Uterus (tissue), 2 donors: ENCODE data around the gene RIPOR2.

ENCODE experiments used
- POLR2A ChIP-seq, 2 donors: fragments of 450-650 bp; IDR thresholded peaks; one replicate each; pipeline ENCODE4 v1.6.1; 2016; ENCODE audit warnings: antibody characterized with exemption in 2 of 2, mild to moderate bottlenecking in 1 of 2, moderate library complexity in 1 of 2
- TF ChIP-seq, protein P1 (sequence below), 4 experiments: fragments of 200-600 bp in 2 of 4; fragments of 450-650 bp in 2 of 4; sonication (generic) in 2 of 4; IDR thresholded peaks; one replicate each; pipeline ENCODE4 v1.5.1; 2016 to 2019; ENCODE audit warnings: antibody characterized with exemption in 4 of 4, mild to moderate bottlenecking in 2 of 4, moderate library complexity in 1 of 4

DNA sequence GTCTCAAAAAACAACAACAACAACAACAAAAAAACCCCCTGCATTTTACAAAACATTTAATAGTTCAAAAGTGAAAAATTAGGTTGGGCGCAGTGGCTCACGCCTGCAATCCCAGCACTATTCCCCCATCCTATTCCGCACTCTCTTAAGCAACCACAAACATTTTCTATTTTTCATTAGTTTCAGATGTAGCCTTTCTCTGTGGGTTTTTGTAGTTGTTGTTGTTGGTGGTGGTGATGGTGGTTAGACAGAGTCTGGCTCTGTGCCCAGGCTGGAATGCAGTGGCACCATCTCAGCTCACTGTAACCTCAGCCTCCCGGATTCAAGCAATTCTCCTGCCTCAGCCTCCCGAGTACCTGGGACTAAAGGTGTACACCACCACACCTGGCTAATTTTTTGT lies 167.4 kb downstream of the RIPOR2 start:
- TF ChIP-seq, protein P1, sequence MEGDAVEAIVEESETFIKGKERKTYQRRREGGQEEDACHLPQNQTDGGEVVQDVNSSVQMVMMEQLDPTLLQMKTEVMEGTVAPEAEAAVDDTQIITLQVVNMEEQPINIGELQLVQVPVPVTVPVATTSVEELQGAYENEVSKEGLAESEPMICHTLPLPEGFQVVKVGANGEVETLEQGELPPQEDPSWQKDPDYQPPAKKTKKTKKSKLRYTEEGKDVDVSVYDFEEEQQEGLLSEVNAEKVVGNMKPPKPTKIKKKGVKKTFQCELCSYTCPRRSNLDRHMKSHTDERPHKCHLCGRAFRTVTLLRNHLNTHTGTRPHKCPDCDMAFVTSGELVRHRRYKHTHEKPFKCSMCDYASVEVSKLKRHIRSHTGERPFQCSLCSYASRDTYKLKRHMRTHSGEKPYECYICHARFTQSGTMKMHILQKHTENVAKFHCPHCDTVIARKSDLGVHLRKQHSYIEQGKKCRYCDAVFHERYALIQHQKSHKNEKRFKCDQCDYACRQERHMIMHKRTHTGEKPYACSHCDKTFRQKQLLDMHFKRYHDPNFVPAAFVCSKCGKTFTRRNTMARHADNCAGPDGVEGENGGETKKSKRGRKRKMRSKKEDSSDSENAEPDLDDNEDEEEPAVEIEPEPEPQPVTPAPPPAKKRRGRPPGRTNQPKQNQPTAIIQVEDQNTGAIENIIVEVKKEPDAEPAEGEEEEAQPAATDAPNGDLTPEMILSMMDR (IDR thresholded peaks at IDR 0.05), result no peak
- no peak for TF ChIP-seq POLR2A (IDR thresholded peaks at IDR 0.05)
